GM23338 (cell line): ENCODE measurements around the gene MTA1. TPM values are rescaled to one million over a fixed set of nuclear protein-coding genes. Genes with fewer than 3 reads are reported as not detected.

Source experiments
- ATAC-seq: fragments of 200-7000 bp; cut with Tn5 transposase; 3 replicates; pipeline ENCODE4 v1.9.1; 2020
- DNase-seq: peaks from one replicate; pipeline ENCODE4 v3.0.0-alpha.2; 2015; ENCODE audit warnings: low spot score
- H2AFZ ChIP-seq: fragments of 200-600 bp; sonication (generic); 2 replicates; pipeline ENCODE4 v1.8.0; 2016; ENCODE audit warnings: antibody characterized with exemption, mild to moderate bottlenecking, moderate library complexity
- H3F3A ChIP-seq: fragments of 200-600 bp; sonication (generic); replicated peaks from 2 replicates; pipeline ENCODE4 v1.8.0; 2017; ENCODE audit warnings: antibody characterized with exemption, mixed run types, low read depth
- H3K27ac ChIP-seq: fragments of 200-600 bp; sonication (generic); 2 replicates; pipeline ENCODE4 v1.6.1; 2016; ENCODE audit warnings: low read depth
- H3K27me3 ChIP-seq: fragments of 200-600 bp; sonication (generic); 2 replicates; pipeline ENCODE4 v1.8.0; 2016; ENCODE audit warnings: mild to moderate bottlenecking, mixed run types, moderate library complexity; ENCODE audit not compliant: insufficient read depth
- H3K36me3 ChIP-seq: fragments of 200-600 bp; sonication (generic); 2 replicates; pipeline ENCODE4 v1.8.0; 2016; ENCODE audit warnings: mild to moderate bottlenecking; ENCODE audit not compliant: insufficient read depth
- H3K4me1 ChIP-seq: fragments of 200-600 bp; sonication (generic); 2 replicates; pipeline ENCODE4 v1.8.0; 2016; ENCODE audit warnings: mild to moderate bottlenecking, moderate library complexity; ENCODE audit not compliant: insufficient read depth
- H3K4me2 ChIP-seq: fragments of 200-600 bp; sonication (generic); 2 replicates; pipeline ENCODE4 v1.7.1; 2017; ENCODE audit warnings: mixed run types
- H3K4me3 ChIP-seq: fragments of 200-600 bp; sonication (generic); 2 replicates; pipeline ENCODE4 v1.6.1; 2016; ENCODE audit warnings: mixed run types
- H3K79me2 ChIP-seq: fragments of 200-600 bp; sonication (generic); replicated peaks from 2 replicates; pipeline ENCODE4 v1.8.0; 2017; ENCODE audit warnings: mild to moderate bottlenecking; ENCODE audit not compliant: insufficient read depth
- H3K9me2 ChIP-seq: fragments of 200-600 bp; sonication (generic); 2 replicates; pipeline ENCODE4 v1.8.0; 2017; ENCODE audit not compliant: insufficient read depth
- H4K20me1 ChIP-seq: fragments of 200-600 bp; sonication (generic); replicated peaks from 2 replicates; pipeline ENCODE4 v1.8.0; 2017; ENCODE audit warnings: mild to moderate bottlenecking; ENCODE audit not compliant: insufficient read depth
- H3K27ac Mint-ChIP-seq: 2 replicates; pipeline ENCODE4 v1.8.0; 2020; ENCODE audit warnings: inconsistent platforms, mild to moderate bottlenecking, moderate library complexity, mixed read lengths
- H3K27me3 Mint-ChIP-seq: 3 replicates; pipeline ENCODE4 v1.8.0; 2022; ENCODE audit warnings: low read depth, mild to moderate bottlenecking, moderate library complexity, mixed read lengths, inconsistent platforms; ENCODE audit not compliant: insufficient read depth, poor library complexity
- H3K36me3 Mint-ChIP-seq: 3 replicates; pipeline ENCODE4 v1.8.0; 2021; ENCODE audit warnings: low read depth, mild to moderate bottlenecking, inconsistent platforms, moderate library complexity, mixed read lengths
- H3K4me1 Mint-ChIP-seq: 3 replicates; pipeline ENCODE4 v1.8.0; 2020; ENCODE audit warnings: mild to moderate bottlenecking, inconsistent platforms, mixed read lengths
- H3K4me3 Mint-ChIP-seq: 3 replicates; pipeline ENCODE4 v1.8.0; 2021; ENCODE audit warnings: moderate library complexity, mild to moderate bottlenecking, inconsistent platforms, mixed read lengths
- H3K9me3 Mint-ChIP-seq: 3 replicates; pipeline ENCODE4 v1.8.0; 2020; ENCODE audit warnings: moderate library complexity, mild to moderate bottlenecking, inconsistent platforms, mixed read lengths
- CREB1 ChIP-seq: fragments of 250-450 bp; sonication (Bioruptor Pico); IDR thresholded peaks from 2 replicates; pipeline ENCODE4 v1.5.0; 2020; ENCODE audit warnings: low read depth, mild to moderate bottlenecking, moderate library complexity
- CTCF ChIP-seq, 2 experiments: fragments of 200-600 bp in 1 of 2; sonication (generic) in 1 of 2; conservative IDR thresholded peaks; 2 replicates each; pipeline versions ENCODE4 v1.5.1 to v1.6.1; 2016 to 2017; ENCODE audit warnings: antibody characterized with exemption in 2 of 2, low read depth in 2 of 2, mild to moderate bottlenecking in 2 of 2, moderate library complexity in 1 of 2
- JUNB ChIP-seq: IDR thresholded peaks from one replicate; pipeline ENCODE4 v1.6.1; 2016; ENCODE audit warnings: antibody characterized with exemption; ENCODE audit not compliant: unreplicated experiment
- REST ChIP-seq: IDR thresholded peaks from one replicate; pipeline ENCODE4 v1.6.1; 2018; ENCODE audit warnings: antibody characterized with exemption; ENCODE audit not compliant: unreplicated experiment
- ZNF114 ChIP-seq: fragments of 250-450 bp; sonication (Bioruptor Pico); IDR thresholded peaks from 2 replicates; pipeline ENCODE4 v1.5.0; 2020; ENCODE audit warnings: mild to moderate bottlenecking, moderate library complexity
- polyA plus RNA-seq: library from polyadenylated mRNA; unstranded; fragments of >200 nt; fragmentation: Nextera tagmentation; extraction: Ambion mirVana; gene quantifications from 2 replicates; pipeline ENCODE4 v1.2.1, GENCODE V29; 2016
- total RNA-seq: library from RNA; depleted of rRNA; stranded (reverse); fragments of >200 nt; shearing (Covaris generic); gene quantifications from 2 replicates; pipeline ENCODE4 v1.2.3, GENCODE V29; 2014

Gene MTA1
- total and polyA plus RNA-seq, 2 experiments from 2014 or later: 53.3 to 126 TPM

- Histone ChIP-seq H3K79me2 (peaks cover 61% of the 10 kb centered on the region), H3K4me3 (peak overlapping the region; percentile 86), H3K9me2 (no peaks in the 10 kb centered on the region), H3K27me3 (no peaks in the 10 kb centered on the region), H2AFZ (no peak overlapping the region), H3K4me2 (peak overlapping the region; percentile 92), H4K20me1 (peaks cover 32% of the 10 kb centered on the region), H3K27ac (no peak overlapping the region), H3K36me3 (no peaks in the 10 kb centered on the region), H3K4me1 (peaks cover 18% of the 10 kb centered on the region), H3F3A (no peaks in the 10 kb centered on the region)
- Mint-ChIP-seq H3K36me3 (peaks cover 21% of the 10 kb centered on the region; the same call in 2 of the 3 replicates), H3K4me3 (peak overlapping the region; percentile 94), H3K9me3 (no peaks in the 10 kb centered on the region; the same call in 2 of the 3 replicates), H3K27ac (peak overlapping the region; percentile 96), H3K27me3 (peaks cover 19% of the 10 kb centered on the region), H3K4me1 (peaks cover 17% of the 10 kb centered on the region)
- TF ChIP-seq CTCF (conservative IDR thresholded peaks at IDR 0.05; ENCODE audit: low read depth in 2 of 2) (no peak), ZNF114 (CRISPR knock-in tag) (no peak), REST (no peak), JUNB (no peak)
- ATAC-seq (peak; percentile 9), DNase-seq (no peak)
These were observed 1.5 kb downstream of the MTA1 start for GRCh38 chr14:105420974-105421674.

- DNase-seq (no peak), ATAC-seq (no peak)
- Histone ChIP-seq H3K36me3 (no peaks in the 10 kb centered on the region), H2AFZ (no peak overlapping the region), H3K79me2 (peaks cover 70% of the 10 kb centered on the region), H3K9me2 (no peaks in the 10 kb centered on the region), H3F3A (no peaks in the 10 kb centered on the region), H3K4me1 (peaks cover 18% of the 10 kb centered on the region), H3K27ac (no peak overlapping the region), H3K4me3 (peak overlapping the region; percentile 86; the same call in 1 of the 2 replicates), H3K4me2 (peak overlapping the region; percentile 92; the same call in 1 of the 2 replicates), H3K27me3 (no peaks in the 10 kb centered on the region), H4K20me1 (peaks cover 38% of the 10 kb centered on the region)
- Mint-ChIP-seq H3K27me3 (peaks cover 19% of the 10 kb centered on the region), H3K36me3 (peaks cover 28% of the 10 kb centered on the region), H3K27ac (no peak overlapping the region), H3K4me3 (peak overlapping the region; percentile 94), H3K9me3 (no peaks in the 10 kb centered on the region; the same call in 2 of the 3 replicates), H3K4me1 (peaks cover 17% of the 10 kb centered on the region)
- TF ChIP-seq CREB1 (CRISPR knock-in tag): no peak
These were observed 2.3 kb downstream of the MTA1 start for GRCh38 chr14:105421723-105422615.
